HK-2 (cell line): Measurements from ENCODE around the gene MANSC4.

Source experiments
- DNase-seq: peaks from one replicate; pipeline ENCODE4 v3.0.0-alpha.2; 2018; ENCODE audit not compliant: unreplicated experiment

MANSC4 gene

DNA sequence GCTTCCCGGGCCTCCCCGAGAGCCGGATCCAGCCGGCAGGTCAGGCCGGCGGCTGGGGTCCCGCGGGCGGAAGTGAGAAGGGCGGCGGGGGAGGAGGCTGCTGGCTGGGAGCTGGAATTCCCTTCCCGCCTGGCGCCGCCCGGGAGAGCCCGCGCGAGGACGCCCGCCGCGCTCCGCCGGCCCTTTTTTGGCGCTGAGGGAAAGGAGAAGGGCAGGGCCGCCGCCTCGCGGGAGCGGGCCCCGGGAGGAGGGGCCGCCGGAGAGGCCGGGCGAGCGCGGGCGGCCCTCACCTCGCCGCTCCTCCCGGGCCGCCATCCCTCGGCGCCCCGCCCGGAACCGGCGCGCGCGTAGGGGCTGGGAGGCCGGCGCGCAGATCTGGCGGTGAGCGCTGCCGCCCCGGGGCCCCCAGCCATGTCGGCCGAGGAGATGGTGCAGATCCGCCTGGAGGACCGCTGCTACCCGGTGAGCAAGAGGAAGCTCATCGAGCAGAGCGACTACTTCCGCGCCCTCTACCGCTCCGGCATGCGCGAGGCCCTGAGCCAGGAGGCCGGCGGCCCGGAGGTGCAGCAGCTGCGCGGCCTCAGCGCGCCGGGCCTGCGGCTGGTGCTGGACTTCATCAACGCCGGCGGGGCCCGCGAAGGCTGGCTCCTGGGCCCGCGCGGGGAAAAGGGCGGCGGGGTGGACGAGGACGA is at the start of gene MANSC4, which contains the start of gene KLHL42:
MANSC4 (minus strand) TSS at position 317 of the 692 bp plus-strand sequence. CDS start 8,960 bp downstream, outside the sequence.
KLHL42 (plus strand) TSS at position 314 of the 692 bp plus-strand sequence; CDS start at position 412, 98 bp downstream.
- DNase-seq = peak; percentile 76

DNA sequence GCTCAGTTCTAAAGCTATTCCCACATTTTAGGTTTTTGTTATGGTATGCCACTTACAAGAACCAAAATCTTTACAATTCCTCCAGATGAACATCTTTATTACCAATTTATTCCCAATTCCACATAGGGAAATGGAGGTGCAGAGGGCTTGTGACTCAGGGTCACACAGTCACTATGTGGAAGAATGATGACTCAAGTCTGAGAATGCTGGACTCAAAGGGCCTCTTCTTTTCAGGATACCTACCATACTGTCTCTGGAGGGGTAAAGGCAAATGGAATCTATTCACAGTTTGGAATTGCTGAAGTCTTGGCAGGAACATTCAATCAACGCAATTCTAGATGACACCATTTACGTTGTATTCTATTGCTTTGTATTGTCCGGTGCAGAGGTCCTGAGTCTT is 48.2 kb upstream of the MANSC4 start:
- DNase-seq = no peak

DNA sequence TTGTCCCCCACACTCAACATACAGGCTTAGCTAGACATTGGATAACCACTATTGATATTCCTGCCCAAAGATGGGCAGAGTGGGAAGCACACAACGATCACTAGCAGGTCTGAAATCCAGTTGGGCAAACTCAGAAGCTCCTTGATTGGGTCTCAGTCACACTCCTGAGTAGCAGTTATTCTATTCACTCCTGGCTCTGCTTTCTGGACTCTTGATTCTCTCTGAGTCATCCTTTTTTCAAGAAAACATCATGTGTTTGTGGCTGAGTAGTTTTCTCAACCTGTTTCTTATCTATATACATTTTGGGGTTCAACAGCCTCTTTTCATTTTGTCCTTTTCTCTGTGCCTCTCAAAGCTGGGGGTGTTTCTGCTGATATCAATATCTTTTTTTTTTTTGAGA is 46.0 kb upstream of the MANSC4 start:
- DNase-seq = no peak

DNA sequence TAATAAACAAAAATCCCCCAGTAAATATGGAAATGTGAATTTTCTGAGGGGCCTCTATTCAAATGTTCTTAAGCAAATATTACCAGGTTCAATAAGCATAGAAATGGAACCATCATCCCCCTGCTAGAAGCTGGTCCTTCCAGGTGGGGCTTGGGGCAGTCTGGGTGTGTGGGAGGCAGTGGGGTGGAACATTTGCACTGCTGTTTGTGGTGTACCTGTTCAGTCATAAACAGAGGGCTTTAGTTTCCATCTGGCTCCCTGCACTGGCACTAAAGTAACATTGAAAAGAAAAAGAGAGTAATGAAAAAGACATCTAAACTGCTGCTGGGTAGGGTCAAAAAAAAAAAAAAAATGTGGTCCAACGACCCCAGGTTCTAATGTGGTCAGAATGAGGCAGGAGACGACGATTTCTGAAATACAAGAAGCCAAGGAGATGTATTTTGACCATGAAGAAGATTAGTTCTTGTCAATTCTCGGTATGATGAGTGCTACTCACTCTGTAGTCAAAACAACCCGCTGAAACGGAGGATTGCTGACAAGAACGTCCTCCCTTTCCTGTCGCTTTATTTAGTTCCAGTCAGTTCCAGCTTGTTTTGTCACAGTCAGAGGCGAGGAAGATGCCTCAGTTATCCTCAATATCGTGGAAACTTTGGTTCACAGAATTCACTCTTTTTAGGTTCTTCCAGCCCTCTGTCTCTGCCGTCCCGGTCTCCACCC is 44.2 kb upstream of the MANSC4 start:
- DNase-seq = no peak

DNA sequence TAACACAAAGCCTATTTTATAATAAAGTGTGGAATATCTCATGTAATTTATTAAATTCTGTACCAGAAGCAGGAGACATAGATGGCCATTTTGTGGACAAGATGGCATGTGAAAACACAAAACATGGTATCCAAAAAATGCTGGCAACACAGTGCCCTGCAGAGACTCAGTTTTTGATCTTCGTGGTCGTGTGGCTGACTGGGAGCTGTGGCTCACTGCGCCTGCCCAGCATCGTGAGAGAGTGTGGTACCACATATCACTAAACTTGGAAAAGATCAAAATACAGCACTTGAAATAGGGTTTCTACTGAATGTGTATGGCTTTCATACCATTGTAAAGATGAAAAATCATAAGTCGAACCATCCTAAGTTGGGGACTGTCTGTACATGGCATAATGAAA is 43.0 kb upstream of the MANSC4 start:
- no peak for DNase-seq

DNA sequence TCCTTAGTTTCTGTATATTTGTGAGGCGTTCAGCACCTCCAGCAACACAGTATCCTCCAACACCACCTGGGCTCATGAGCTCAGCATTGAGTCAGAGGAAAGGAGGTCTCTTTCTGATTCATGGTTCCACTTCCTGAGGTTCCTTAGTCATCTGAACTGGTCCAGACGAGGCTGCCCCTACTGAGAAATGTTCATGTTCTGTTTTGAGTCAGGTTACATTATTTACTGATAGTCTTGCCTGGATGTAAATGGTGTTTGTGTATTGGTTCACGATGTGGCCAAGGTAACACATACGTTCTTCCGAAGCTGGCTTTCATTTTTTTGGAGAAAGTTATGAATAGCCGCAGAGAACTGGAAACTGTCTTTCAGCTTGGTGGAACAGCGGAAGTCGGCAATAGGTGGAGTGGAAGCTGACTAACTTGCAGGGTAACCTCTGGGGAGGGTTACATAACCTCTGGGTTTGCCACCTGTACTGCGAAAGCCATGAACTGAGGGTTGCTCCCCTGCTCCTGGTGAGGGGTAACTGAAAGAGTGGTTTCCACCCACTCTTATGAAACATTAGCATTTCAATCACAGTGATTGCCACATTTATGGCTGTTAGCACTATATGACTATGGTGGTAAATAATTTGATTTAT is 42.2 kb upstream of the MANSC4 start:
- peak; percentile 16 for DNase-seq

DNA sequence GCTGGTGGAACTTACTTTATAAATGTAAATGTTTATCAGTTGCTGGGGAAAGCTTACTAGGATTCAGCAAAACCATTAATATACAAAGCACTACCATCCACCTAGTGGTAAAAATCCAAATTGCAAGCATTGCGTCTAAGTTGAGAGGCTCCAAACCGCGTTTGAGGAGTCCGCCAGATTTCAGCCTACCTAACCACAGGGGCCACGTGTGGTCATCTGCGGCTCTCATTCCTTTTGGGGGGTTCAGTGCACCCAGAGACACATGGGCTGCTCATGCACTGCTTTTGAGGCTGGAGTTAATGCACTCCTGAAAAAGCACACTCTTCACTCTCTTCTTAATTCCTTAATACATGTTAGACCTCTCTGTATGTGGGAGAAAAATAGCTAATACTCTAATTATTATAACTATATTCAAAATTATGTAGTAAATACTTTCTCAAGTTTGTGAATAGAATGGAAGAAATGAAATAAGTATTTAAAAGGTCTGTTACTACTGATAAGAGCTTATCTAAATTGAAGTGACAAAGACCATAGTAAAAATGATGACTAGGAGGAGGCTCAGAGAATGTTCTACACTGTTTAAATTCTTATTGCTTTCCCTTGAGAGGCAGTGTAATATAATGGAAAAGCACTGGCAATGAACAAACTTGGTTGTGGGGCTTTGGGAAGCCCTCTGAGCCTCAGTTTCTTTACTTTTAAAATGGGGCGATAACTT is 41.4 kb upstream of the MANSC4 start:
- peak; percentile 33 for DNase-seq

DNA sequence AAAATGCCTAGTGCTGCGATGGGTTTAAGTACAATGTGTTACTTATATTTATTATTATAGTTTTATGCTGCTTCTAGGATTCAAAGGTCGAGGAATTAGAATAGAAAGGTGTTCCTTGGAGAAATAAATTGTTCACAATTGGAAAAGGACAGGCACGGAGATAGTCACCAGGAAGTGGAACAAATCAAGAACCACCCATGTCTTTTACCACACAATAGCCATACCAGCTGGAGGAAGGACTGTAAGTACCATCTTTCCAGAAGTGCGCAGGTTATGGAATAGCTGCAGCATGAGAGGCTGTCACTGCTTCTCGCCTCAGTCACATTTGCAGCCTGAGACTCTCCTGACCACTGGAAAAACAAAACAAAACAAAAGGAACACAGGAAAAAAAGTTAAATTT is 40.5 kb upstream of the MANSC4 start:
- DNase-seq = no peak

DNA sequence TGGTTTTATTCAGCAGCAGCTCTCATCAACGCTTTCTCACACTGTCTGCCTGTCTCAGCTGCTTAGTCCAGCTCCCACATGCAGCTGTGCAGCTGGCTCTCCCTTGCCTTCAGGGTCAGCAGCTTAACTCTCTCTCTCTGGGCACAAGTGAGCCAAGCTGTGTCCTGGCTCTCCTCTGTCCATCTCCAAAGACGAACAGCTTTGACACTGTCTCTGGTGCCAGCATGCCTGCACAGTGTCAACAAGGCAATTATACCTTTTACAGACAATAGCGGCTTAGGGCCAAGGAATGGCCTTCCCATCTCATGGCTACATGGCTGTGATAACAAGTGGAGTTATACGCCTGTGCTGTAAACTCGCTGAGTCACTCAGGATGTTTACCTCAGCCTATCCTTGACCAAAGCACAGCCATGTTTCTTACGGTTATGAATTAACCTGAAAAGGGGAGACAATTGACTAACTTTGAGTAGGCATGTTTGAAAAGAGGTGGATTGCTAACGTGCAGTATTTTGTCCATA is 38.4 kb upstream of the MANSC4 start:
- DNase-seq = no peak

DNA sequence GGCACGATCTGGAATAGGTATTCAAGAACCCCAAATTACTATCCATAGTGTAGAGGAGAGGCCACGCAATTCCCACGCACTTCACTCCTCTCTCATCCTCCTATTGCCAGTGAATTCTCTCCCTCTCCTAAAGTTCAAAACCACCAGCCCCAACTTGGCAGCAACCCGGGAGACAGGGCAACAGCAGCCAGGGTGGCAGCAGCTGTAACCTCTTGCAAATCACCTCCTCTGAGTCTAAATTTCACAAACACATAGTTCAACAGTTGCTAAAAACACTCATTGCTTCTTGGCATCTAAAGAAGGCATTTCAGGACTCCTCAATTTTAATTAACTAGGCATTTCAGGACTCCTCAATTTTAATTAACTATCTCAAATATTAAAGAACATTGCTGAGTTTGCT is 37.7 kb upstream of the MANSC4 start:
- DNase-seq = no peak

DNA sequence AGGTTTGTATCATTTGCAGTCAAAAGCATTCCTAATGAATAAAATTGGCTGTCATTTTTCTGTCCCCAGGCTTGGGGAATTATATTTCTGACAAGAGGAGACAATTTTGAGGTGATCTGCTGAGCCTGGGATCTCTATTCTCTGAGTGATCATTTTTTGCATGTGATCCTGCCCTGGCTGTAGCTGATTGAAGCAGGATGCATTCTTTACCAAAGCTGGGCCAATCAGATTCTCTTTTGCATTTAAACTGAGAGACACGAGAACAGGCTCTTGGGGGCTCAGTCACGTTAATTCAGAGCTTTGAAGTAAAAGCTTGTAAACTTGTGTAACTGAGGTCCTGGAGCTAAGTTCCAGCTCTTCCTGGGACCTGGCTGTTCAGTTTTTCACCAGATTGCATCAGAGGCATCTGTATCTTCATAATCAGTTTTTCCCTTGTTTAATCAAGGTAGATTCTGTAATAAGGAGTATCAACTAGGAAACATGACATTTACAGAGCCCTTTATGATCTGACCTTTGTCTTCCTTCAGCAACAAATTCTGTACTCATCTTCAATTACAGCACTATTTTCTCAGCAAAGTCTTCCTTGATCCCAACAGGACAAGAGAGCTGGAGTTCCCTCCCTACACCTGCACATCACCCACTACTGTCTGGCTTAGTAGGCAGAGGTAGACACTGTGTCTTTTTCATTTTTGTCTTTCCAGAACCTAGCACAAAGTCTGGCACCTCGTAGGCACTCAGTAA is 35.0 kb upstream of the MANSC4 start:
- no peak for DNase-seq

DNA sequence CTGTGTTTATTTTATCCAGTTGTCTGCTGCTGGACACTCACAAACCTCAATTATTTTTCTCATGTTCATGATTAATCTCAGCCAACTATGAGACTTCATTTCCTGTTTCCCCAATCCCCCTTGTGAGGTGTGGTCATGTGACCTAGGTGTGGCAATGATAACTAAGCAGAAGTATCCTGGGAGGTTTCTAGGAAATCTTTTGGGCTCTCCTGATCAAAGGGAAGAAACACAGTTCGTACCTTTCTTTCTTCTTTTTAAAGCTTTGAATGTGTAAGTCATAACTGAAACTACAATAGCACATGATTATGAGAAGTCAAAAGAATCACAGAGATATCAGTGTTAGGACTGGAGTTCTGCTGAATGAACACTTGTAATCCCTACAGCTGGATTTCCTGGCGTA is 34.4 kb upstream of the MANSC4 start:
- no peak for DNase-seq

DNA sequence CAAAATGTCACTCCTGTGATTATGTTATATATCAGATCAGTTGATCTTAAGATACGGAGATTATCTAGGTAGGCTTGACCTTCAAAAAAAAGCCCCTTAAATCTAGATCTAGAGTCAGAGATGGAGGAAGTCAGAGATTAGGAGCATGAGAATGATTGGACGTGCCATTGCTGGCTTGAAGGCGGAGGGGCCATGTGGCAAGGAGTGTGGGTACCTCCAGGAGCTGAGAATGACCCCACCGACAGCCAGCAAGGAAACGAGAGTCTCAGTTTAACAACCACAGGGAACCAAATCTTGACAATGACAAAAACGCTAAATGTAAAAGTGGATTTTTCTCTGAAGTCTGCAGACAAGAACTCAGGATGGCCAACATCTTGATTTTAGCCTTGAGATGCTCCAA is 32.5 kb upstream of the MANSC4 start:
- no peak for DNase-seq

DNA sequence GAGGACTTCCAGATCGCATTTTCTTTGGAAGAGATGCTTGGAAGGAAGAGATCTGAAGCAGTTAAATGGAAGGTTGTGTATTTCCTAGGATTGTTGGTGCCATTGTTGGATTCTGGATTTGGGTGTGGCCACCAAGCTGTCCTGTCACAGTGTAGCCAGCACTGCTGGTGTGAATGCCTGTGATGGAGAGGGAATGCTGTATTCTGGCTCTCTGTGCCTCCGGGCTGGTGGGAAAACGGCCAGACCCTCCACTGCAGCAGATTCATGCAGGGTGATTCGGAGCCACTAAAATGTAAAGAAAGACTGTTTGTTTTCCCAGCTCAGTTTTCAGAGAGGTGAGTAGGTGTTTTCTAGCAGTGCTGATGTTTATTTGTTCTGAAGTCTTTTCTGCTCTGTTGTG is 30.7 kb upstream of the MANSC4 start:
- no peak for DNase-seq

DNA sequence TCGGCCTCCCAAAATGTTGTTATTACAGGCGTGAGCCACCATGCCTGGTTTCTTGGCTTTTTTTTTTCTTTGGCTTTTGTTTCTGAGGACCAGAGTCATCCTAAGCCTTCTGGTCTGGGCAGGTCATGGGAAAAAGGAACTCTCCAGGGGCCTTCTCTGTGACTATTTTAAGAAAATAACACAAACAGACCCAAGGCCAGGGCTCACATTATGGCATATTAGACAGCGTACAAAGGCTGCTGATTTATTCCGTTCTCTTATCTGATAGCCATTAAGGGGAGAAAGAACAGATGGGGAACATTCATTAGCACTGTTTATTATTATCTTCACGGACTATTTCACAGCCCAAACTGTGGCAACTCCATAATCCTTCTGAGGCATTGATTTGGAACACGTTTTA is 28.8 kb upstream of the MANSC4 start:
- DNase-seq = no peak

DNA sequence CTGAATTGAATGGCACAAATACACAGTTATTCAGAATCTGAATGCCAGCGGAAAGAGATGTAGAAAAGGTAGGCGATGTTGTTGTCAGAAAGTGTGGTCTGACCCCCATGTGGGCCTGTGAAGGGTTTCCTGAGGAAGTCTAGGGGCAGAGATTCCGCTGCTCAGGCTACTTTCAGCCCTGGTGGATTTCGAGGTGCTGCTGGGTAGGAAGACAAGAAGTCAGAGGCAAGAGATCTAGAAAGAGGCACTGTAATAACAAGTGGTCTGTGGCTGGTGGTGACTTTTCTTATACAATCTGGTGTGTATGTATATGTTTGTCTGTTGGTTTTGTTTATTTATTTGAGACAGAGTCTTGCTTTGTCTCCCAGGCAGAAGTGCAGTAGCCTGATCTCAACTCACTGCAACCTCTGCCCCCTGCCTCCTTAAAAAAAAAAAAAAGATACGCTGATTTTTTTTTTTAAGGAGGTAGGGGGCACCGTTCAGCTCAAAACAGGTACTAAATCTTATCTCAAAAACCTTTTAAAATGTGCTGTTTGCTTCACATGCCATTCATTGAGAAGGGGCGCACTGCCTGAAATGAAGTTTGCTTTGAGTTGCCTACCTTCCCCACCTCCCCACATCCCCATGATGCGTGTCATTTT is 27.1 kb upstream of the MANSC4 start:
- no peak for DNase-seq

DNA sequence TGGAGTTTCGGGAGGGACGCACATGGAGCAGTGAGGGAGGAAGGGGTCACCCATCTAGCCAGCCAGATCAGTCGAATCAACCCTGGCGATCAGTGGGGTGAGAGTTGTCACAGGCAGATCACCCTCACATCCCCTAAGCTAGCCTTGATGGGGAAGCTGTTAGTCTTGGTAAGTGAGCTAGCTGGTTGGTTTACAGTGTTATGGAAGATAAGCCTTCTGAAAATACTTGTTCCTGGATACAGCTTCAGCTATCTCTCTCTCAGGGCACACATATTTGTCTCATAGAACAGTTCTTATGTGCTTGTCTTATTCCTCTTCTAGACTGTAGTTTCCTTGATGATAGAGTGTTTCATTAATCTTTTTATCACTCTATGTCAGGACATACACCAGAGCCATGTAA is 26.2 kb upstream of the MANSC4 start:
- DNase-seq = no peak

DNA sequence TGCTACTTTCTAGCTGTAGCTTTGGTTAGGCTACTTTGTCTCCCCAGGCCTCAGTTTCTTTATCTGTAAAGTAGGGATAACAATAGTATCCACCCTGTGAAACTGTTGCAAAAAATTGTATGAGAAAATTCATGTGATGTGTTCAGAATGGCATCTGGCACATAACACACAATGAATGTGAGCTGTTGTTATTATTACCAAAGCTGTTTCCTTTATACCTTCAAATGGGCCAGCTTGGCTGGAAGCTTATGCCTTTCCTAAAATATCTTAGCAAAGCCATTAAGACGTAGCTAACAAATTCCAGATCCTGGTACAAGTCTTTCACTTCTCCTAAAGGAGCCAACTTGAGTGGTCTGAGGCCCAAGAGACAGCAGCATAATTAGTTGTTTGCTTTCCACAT is 25.2 kb upstream of the MANSC4 start:
- DNase-seq = no peak

DNA sequence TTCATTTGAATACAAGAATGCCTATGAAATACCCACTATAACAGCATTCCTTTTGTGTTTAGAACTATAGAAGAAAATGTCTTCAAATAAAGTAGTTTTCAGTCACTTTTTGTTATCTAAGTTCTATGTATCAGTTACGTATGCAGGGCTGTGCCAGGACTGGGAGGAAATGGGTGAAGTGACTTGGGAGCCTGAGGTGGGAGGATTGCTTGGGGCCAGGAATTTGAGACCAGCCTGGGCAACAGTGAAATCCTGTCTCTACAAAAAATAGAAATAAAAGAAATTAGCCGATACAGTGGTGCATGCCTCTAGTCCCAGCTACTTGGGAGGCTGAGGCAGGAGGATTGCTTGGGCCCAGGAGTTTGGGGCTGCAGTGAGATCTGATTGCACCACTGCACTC is 22.9 kb upstream of the MANSC4 start:
- no peak for DNase-seq

DNA sequence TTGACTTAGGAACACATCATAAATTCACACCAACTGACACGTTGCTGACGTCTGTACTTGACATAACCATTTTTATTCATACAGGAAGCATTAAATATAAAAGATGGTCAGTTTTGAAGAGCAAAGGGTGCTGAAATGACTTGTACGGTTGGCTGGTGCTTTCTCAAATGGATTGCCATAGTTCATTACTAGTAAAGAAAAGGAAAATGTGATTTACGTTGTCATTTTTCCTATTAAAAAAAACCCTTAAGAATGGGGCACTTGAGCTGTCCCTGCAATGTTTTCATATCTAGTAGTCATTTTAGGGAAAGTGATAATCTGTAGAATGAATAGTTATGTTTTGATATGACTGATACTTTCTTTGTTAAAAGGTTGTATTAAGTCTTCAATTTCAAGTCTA is 22.5 kb upstream of the MANSC4 start:
- no peak for DNase-seq

DNA sequence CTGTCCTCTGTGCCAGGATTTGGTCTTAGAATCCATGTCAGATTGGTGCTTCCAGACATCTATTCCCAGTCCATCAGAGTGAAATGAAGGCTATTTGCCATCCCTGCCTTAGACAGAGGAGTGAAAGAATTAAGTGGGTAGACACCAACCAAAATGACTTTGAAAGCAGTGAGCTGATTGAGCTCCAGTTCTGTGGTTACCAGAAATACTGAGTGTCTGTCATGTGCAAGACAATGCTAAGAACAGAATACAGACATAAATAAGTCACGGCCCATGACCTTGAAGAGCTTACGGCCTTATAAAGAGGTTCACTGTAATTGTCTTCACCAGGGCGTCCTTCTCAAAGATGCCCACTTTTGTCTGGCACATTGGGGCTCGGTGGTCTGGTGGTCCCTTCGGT is 21.6 kb upstream of the MANSC4 start:
- no peak for DNase-seq
